IMR-90 (cell line): ENCODE measurements around the gene PCSK6. TPM values are rescaled to one million over a fixed set of nuclear protein-coding genes. Genes with fewer than 3 reads are reported as not detected.
A peak's percentile ranks its signal among the peaks of the same experiment; 100 is the strongest.

Experiments
- ATAC-seq: fragments of 200-7000 bp; cut with Tn5 transposase; 2 replicates; pipeline ENCODE4 v1.9.1; 2020; ENCODE audit warnings: low read depth, mild to moderate bottlenecking, moderate library complexity
- BruUV-seq: library from RNA; stranded (reverse); fragments of 400-500 nt; replicated peaks from 2 replicates; lab custom pipeline; 2021; lab: Mats Ljungman, UMichigan
- CTCF ChIA-PET: fragments of 300-600 bp; formaldehyde crosslinking; extraction: SDS; loops from one replicate; lab custom pipeline; 2021; ENCODE audit warnings: antibody characterized with exemption; lab: Yijun Ruan, JAX
- POLR2A ChIA-PET: fragments of 300-600 bp; sonication (Branson Sonifier 250); formaldehyde crosslinking; loops from one replicate; lab custom pipeline; 2022; ENCODE audit warnings: antibody characterized with exemption; ENCODE audit not compliant: unreplicated experiment; lab: Charles Lee
- DNase-seq: peaks from one replicate; pipeline ENCODE4 v3.0.0; 2013
- H2AFZ ChIP-seq: replicated peaks from 2 replicates; pipeline ENCODE3; 2013; ENCODE audit warnings: low read length, mild to moderate bottlenecking; ENCODE audit not compliant: poor library complexity
- H2AK5ac ChIP-seq: 2 replicates; pipeline ENCODE4 v1.6.1; 2013; ENCODE audit warnings: low read depth, low read length, inconsistent platforms
- H2AK9ac ChIP-seq: replicated peaks from 2 replicates; pipeline ENCODE3; 2013; ENCODE audit warnings: mild to moderate bottlenecking, low read depth, low read length, moderate library complexity; ENCODE audit not compliant: poor library complexity
- H2BK120ac ChIP-seq: 2 replicates; pipeline ENCODE4 v1.6.1; 2013; ENCODE audit warnings: low read depth, low read length, inconsistent platforms
- H2BK15ac ChIP-seq: 3 replicates; pipeline ENCODE4 v1.6.1; 2013; ENCODE audit warnings: low read depth, low read length, inconsistent platforms
- H2BK20ac ChIP-seq: 2 replicates; pipeline ENCODE4 v1.6.1; 2013; ENCODE audit warnings: low read depth, mild to moderate bottlenecking, inconsistent platforms, low read length, moderate library complexity
- H2BK5ac ChIP-seq: 2 replicates; pipeline ENCODE4 v1.6.1; 2013; ENCODE audit warnings: mild to moderate bottlenecking, low read depth, low read length, inconsistent platforms; ENCODE audit not compliant: poor library complexity, severe bottlenecking
- H3K14ac ChIP-seq: replicated peaks from 2 replicates; pipeline ENCODE4 v1.6.1; 2013; ENCODE audit warnings: low read depth, low read length, inconsistent platforms
- H3K18ac ChIP-seq: 2 replicates; pipeline ENCODE4 v1.6.1; 2013; ENCODE audit warnings: low read depth, low read length, control low read depth
- H3K23ac ChIP-seq: 2 replicates; pipeline ENCODE4 v1.6.1; 2013; ENCODE audit warnings: low read depth, low read length, inconsistent platforms
- H3K27ac ChIP-seq: 2 replicates; pipeline ENCODE4 v1.5.1; 2013; ENCODE audit warnings: mild to moderate bottlenecking, control low read depth, low read length; ENCODE audit not compliant: insufficient read depth
- H3K27me3 ChIP-seq: 2 replicates; pipeline ENCODE4 v1.6.1; 2013; ENCODE audit warnings: low read length; ENCODE audit not compliant: control insufficient read depth, insufficient read depth
- H3K36me3 ChIP-seq: 2 replicates; pipeline ENCODE4 v1.6.1; 2013; ENCODE audit warnings: low read length, mixed read lengths; ENCODE audit not compliant: control insufficient read depth, insufficient read depth
- H3K4ac ChIP-seq: 2 replicates; pipeline ENCODE4 v1.6.1; 2013; ENCODE audit warnings: low read depth, low read length, inconsistent platforms
- H3K4me1 ChIP-seq: 2 replicates; pipeline ENCODE4 v1.6.1; 2013; ENCODE audit warnings: low read length, mixed read lengths; ENCODE audit not compliant: control insufficient read depth, insufficient read depth
- H3K4me2 ChIP-seq: 2 replicates; pipeline ENCODE4 v1.6.1; 2013; ENCODE audit warnings: low read depth, mild to moderate bottlenecking, control low read depth, low read length, moderate library complexity
- H3K4me3 ChIP-seq: 2 replicates; pipeline ENCODE4 v1.5.1; 2013; ENCODE audit warnings: low read depth, mild to moderate bottlenecking, control low read depth, low read length, moderate library complexity; ENCODE audit not compliant: insufficient read depth
- H3K56ac ChIP-seq: 2 replicates; pipeline ENCODE4 v1.6.1; 2013; ENCODE audit warnings: low read length, inconsistent platforms; ENCODE audit not compliant: insufficient read depth; ENCODE audit errors: extremely low read depth
- H3K79me1 ChIP-seq, 2 experiments: 2 replicates each; pipeline ENCODE4 v1.6.1; 2013; ENCODE audit warnings: low read length in 2 of 2, inconsistent platforms in 1 of 2, low read depth in 1 of 2
- H3K9ac ChIP-seq: 2 replicates; pipeline ENCODE4 v1.6.1; 2013; ENCODE audit warnings: low read depth, low read length, control low read depth
- H3K9me1 ChIP-seq: 2 replicates; pipeline ENCODE4 v1.6.1; 2013; ENCODE audit warnings: low read length, inconsistent platforms; ENCODE audit not compliant: insufficient read depth
- H3K9me3 ChIP-seq: 2 replicates; pipeline ENCODE4 v1.6.1; 2013; ENCODE audit warnings: low read length; ENCODE audit not compliant: control insufficient read depth, insufficient read depth
- H4K20me1 ChIP-seq: 2 replicates; pipeline ENCODE4 v1.6.1; 2013; ENCODE audit warnings: low read length, inconsistent platforms; ENCODE audit not compliant: insufficient read depth
- H4K5ac ChIP-seq: 2 replicates; pipeline ENCODE4 v1.6.1; 2013; ENCODE audit warnings: mild to moderate bottlenecking, low read depth, low read length, control low read depth
- H4K8ac ChIP-seq, 2 experiments: 2 replicates each; pipeline ENCODE4 v1.6.1; 2013; ENCODE audit warnings: low read depth in 2 of 2, low read length in 2 of 2, control low read depth in 1 of 2, inconsistent platforms in 1 of 2
- H4K91ac ChIP-seq: 2 replicates; pipeline ENCODE4 v1.6.1; 2013; ENCODE audit warnings: low read depth, low read length, inconsistent platforms; ENCODE audit not compliant: insufficient read depth
- MAFK ChIP-seq: IDR thresholded peaks from 2 replicates; pipeline ENCODE4 v1.6.1; 2012; ENCODE audit warnings: low read depth, low read length, improper control_type of control experiment
- RAD21 ChIP-seq: IDR thresholded peaks from 2 replicates; pipeline ENCODE4 v1.6.1; 2012; ENCODE audit warnings: low read length, improper control_type of control experiment
- SMC3 ChIP-seq: fragments of 150-350 bp; IDR thresholded peaks from 2 replicates; pipeline ENCODE4 v1.6.1; 2016; ENCODE audit warnings: low read depth, mild to moderate bottlenecking, antibody characterized with exemption, low read length, moderate library complexity
- WGBS, 2 experiments: methylation state at CpG; one replicate each; pipeline versions ENCODE4 v1.1.5 to v1.1.7; 2013; ENCODE audit warnings: missing lambda C conversion rate in 2 of 2; ENCODE audit not compliant: insufficient read length in 1 of 2; ENCODE audit errors: extremely low coverage in 2 of 2; 5-methylcytosine and 5-hydroxymethylcytosine counted together
- dilution Hi-C: fragments of 300-500 bp; cut with HindIII; formaldehyde crosslinking; loops from one replicate; pipeline ENCODE4 v1.14.3; 2018; ENCODE audit warnings: low sequenced_read_pairs; ENCODE audit not compliant: unreplicated experiment
- in situ Hi-C: fragments of 300-500 bp; cut with MboI; formaldehyde crosslinking; loops from 3 replicates; pipeline ENCODE4 v1.14.3; 2019; ENCODE audit warnings: low sequenced_read_pairs, inconsistent platforms, mixed read lengths
- intact Hi-C: fragments of 100-400 bp; cut with micrococcal nuclease; formaldehyde crosslinking; loops from 2 replicates; pipeline ENCODE4 v1.10.0; 2022
- polyA plus RNA-seq, 3 experiments: library from polyadenylated mRNA; depleted of rRNA; stranded (reverse); fragments of >200 nt; gene quantifications; 2 replicates each; pipeline ENCODE4 v1.2.3, GENCODE V29; 2012; ENCODE audit warnings: low replicate concordance in 1 of 3
- total RNA-seq: library from RNA; depleted of rRNA; stranded (reverse); fragments of >200 nt; gene quantifications from 2 replicates; pipeline ENCODE4 v1.2.3, GENCODE V29; 2012

Gene PCSK6
- total and polyA plus RNA-seq, 2 of the 4 experiments (the other 2 are of a cell fraction): not detected

- Histone ChIP-seq H2AK5ac (no peak overlapping the region), H3K4me1 (no peaks in the 10 kb centered on the region), H3K27ac (no peak overlapping the region), H2AK9ac (peak overlapping the region; percentile 65), H4K91ac (no peak overlapping the region), H2BK5ac (no peak overlapping the region), H3K27me3 (peaks cover 7% of the 10 kb centered on the region), H3K4ac (no peak overlapping the region), H4K20me1 (no peaks in the 10 kb centered on the region; the same call in 1 of the 2 replicates), H3K23ac (no peak overlapping the region), H3K56ac (no peak overlapping the region), H2BK20ac (no peak overlapping the region), H4K5ac (no peak overlapping the region), H3K9ac (no peak overlapping the region), H3K14ac (no peak overlapping the region), H3K9me3 (no peaks in the 10 kb centered on the region; the same call in 1 of the 2 replicates), H4K8ac (no peak overlapping the region), H3K4me3 (no peak overlapping the region), H3K79me1 (no peaks in the 10 kb centered on the region), H2BK120ac (no peak overlapping the region), H3K9me1 (no peaks in the 10 kb centered on the region), H3K4me2 (no peak overlapping the region), H2AFZ (no peak overlapping the region), H3K18ac (no peak overlapping the region), H3K36me3 (no peaks in the 10 kb centered on the region), H2BK15ac (no peak overlapping the region)
- no TSS peak for BruUV-seq
- no peak for DNase-seq
- in situ Hi-C loops (no loop called here), dilution Hi-C loops (no loop called here), intact Hi-C loops (no loop called here)
- 57% methylated on average over 6 of the region's 16 CpGs; no CpG with 5 or more reads in 1 of the 2 experiments for WGBS, 2 experiments
- ChIA-PET POLR2A (no interaction called here), CTCF (no interaction called here)
- TF ChIP-seq SMC3: no peak
- no peak for TF ChIP-seq RAD21
- no peak for TF ChIP-seq MAFK
- ATAC-seq: no peak
Observed at GRCh38 chr15:101464999-101465669, 24.4 kb downstream of the PCSK6 start.
